ENCODE data around the gene RFC4. TPM values are rescaled to one million over a fixed set of nuclear protein-coding genes. Genes with fewer than 3 reads are reported as not detected.

RFC4 gene
- 37.5 and 73.3 TPM in 2 replicates for total RNA-seq

GRCh38 chr3:186806089-186807055, at the start of gene RFC4:
Gene RFC4 (minus strand): TSS chr3:186806482. CDS start chr3:186804713, 1,769 bp downstream.

DNA sequence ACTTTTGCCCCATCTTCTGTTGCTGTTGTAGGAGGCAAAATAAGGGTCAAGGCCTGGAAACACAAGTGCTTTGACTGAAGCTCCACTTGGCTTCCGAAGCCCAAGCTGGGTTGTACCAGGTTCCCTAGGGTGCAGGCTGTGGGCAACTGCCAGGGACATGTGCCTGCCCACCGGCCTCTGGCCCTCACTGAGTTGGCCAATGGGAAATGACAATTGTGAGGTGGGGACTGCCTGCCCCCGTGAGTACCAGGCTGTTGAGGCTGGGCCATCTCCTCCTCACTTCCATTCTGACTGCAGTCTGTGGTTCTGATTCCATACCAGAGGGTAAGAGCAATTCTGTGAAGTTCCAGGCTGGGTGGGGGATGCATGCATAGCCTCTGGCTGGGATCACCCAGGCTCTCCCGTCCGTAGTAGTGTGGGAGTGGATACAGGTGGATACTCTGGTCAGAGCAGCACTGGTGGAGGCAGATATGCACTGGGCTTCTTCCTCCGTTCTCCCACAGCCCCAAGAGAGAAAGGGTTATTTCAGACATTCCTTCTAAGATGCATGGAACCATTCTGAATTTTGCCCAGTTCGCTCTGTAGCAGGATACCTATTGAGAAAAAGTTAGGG, 36.2 kb upstream of the RFC4 start, which contains the start of gene ADIPOQ:
Gene ADIPOQ (plus strand): TSS at position 285 of the 613 bp plus-strand sequence. CDS start 10,349 bp downstream, outside the sequence.

GRCh38 chr3:186783058-186783730, 23.1 kb downstream of the RFC4 start, which contains the start of gene EIF4A2:
Gene EIF4A2 (plus strand): TSS chr3:186783577. CDS start chr3:186783611, 34 bp downstream.

Other genes starting within 250 kb of the RFC4 start
- 10.6 and 12.3 TPM in 2 replicates for gene TBCCD1, start 239.1 kb downstream of the RFC4 start, total RNA-seq
- 64.6 and 130 TPM in 2 replicates for gene DNAJB11, start 235.8 kb downstream of the RFC4 start, total RNA-seq
- 0.47 TPM in 1 of 2 replicates, not detected in the other for gene AHSG, start 193.4 kb downstream of the RFC4 start, total RNA-seq
- not detected in 2 replicates for gene FETUB, start 166.1 kb downstream of the RFC4 start, total RNA-seq
- gene HRG, start 140.5 kb downstream of the RFC4 start, total RNA-seq, result 0.11 TPM in 1 of 2 replicates, not detected in the other
- gene KNG1, start 89.1 kb downstream of the RFC4 start, total RNA-seq, result not detected in 2 replicates
- gene EIF4A2, start 22.9 kb downstream of the RFC4 start, total RNA-seq, result 175 and 285 TPM in 2 replicates
- not detected in 2 replicates for gene ADIPOQ, start 36.2 kb upstream of the RFC4 start, total RNA-seq
- 17.5 and 52.1 TPM in 2 replicates for gene ST6GAL1, start 124.0 kb upstream of the RFC4 start, total RNA-seq

Measured in hair follicular keratinocyte (primary cell).